ENCODE results near the gene CMTM4. TPM values are rescaled to one million over a fixed set of nuclear protein-coding genes. Genes with fewer than 3 reads are reported as not detected.
"Not testable (repeated sequence)": the region's sequence is repeated elsewhere in the genome, so short reads cannot be mapped to it uniquely, and the experiment has no call there.

Gene CMTM4
- total RNA-seq, 4 donors from 2014 or later: 12.7 to 21.2 (median 17.2) TPM

- TF ChIP-seq CTCF (IDR thresholded peaks at IDR 0.05) (no peak), POLR2AphosphoS5 (IDR thresholded peaks at IDR 0.05) (no peak), POLR2A (IDR thresholded peaks at IDR 0.05) (no peak), EP300 (IDR thresholded peaks at IDR 0.05) (no peak)
- no peak overlapping the region for H3K27ac ChIP-seq
- no peaks in the 10 kb centered on the region for H3K4me1 ChIP-seq
- ATAC-seq: no peak
- no peaks in the 10 kb centered on the region for H3K27me3 ChIP-seq
- H3K4me3 ChIP-seq: no peak overlapping the region
- 65 to 67% methylated on average over 5 to 6 of the region's 6 CpGs for WGBS, 2 donors (ENCODE audit: low coverage in 1 of 2)
- H3K9me3 ChIP-seq: no peaks in the 10 kb centered on the region
- no peaks in the 10 kb centered on the region for H3K36me3 ChIP-seq
Measured at GRCh38 chr16:66668777-66669444, 27.6 kb downstream of the CMTM4 start.

- Histone ChIP-seq H3K27ac (no peak overlapping the region), H3K27me3 (no peaks in the 10 kb centered on the region), H3K9me3 (no peaks in the 10 kb centered on the region), H3K4me3 (no peak overlapping the region), H3K4me1 (peaks cover 0 to 1% (median 0%) of the 10 kb centered on the region in 3 donors), H3K36me3 (no peaks in the 10 kb centered on the region)
- TF ChIP-seq POLR2A (IDR thresholded peaks at IDR 0.05): no peak
- TF ChIP-seq CTCF (IDR thresholded peaks at IDR 0.05): no peak
- TF ChIP-seq POLR2AphosphoS5 (IDR thresholded peaks at IDR 0.05): no peak
- TF ChIP-seq EP300 (IDR thresholded peaks at IDR 0.05): no peak
- ATAC-seq: no peak
- WGBS, 2 donors (ENCODE audit: low coverage in 1 of 2): 100% methylated on average over 1 of the region's 1 CpG; no CpG with 5 or more reads in 1 of the 2 donors
Measured at GRCh38 chr16:66667944-66668343, 28.6 kb downstream of the CMTM4 start.

DNA sequence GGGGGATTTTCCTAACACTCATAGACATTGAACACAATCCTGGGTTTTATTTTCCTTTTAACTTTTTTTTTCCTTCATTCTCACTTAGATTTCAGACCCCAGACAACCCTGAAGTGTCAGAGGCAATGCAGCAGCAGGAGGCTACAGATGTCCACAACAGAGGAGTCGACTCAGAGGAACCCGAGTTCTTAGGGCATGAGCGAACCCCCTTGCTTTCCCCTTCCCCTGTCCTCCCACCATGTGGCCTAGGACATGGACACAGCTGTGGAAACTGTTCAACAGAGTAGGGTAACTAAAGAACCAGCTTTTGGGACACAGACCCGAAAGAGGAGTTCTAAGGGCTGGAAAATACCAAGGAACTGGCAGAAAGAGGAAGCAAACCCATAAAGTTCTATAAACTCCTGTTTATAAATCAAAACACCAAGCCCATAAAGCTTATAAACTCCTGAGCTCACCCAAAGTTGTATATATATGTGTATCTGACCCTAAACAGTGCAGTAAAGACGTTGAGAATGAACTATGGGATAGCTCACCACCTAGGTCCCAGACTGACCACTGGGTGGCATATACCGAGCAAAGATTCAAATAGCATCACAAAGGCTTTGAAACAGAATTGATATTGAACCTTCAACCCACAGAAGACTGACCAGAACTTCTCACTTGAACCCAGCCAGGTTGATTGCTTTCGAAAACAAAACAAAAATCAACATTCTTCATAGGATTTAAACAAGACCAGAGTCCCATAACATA is 33.9 kb downstream of the CMTM4 start:
- WGBS, 2 donors (ENCODE audit: low coverage in 1 of 2): 37 to 43% methylated on average over 3 to 4 of the region's 7 CpGs
- Histone ChIP-seq H3K27ac (peak overlapping the region in 2 of 4 donors; percentile 14 to 76), H3K4me3 (no peak overlapping the region), H3K4me1 (peaks cover 0 to 32% (median 9%) of the 10 kb centered on the region in 3 donors), H3K9me3 (no peaks in the 10 kb centered on the region), H3K27me3 (no peaks in the 10 kb centered on the region), H3K36me3 (no peaks in the 10 kb centered on the region)
- no peak for ATAC-seq
- TF ChIP-seq POLR2A (IDR thresholded peaks at IDR 0.05) (no peak), EP300 (IDR thresholded peaks at IDR 0.05) (no peak), POLR2AphosphoS5 (IDR thresholded peaks at IDR 0.05) (no peak), CTCF (IDR thresholded peaks at IDR 0.05) (peak; percentile 11 to 52 (median 43))

GRCh38 chr16:66661671-66662346 is 34.7 kb downstream of the CMTM4 start:
- not testable (repeated sequence) for ATAC-seq

DNA sequence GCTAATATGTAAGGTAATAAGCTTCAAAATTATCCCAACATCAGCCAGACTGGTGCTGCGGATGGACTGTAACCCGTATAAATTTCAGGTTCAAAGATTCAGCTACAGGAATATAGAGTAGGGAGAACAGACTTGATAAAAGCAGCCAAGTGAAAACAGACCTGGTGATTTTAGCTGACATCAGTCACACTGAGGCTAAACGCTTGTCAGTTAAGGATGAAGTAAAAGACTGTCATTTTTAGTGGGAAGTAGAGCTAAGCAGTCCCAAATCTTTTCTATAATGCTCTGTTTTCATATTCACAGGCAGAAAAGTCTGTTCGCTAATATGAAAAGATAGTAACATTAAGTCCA is 35.4 kb downstream of the CMTM4 start:
- no peak for TF ChIP-seq EP300 (IDR thresholded peaks at IDR 0.05)
- TF ChIP-seq CTCF (IDR thresholded peaks at IDR 0.05): no peak
- TF ChIP-seq POLR2AphosphoS5 (IDR thresholded peaks at IDR 0.05): no peak
- no peak for TF ChIP-seq POLR2A (IDR thresholded peaks at IDR 0.05)
- Histone ChIP-seq H3K27me3 (no peaks in the 10 kb centered on the region), H3K4me3 (no peak overlapping the region), H3K4me1 (peaks cover 0 to 32% (median 9%) of the 10 kb centered on the region in 3 donors), H3K36me3 (no peaks in the 10 kb centered on the region), H3K27ac (peak overlapping the region in 3 of 4 donors; percentile 67 to 76 (median 67)), H3K9me3 (no peaks in the 10 kb centered on the region)
- no peak for ATAC-seq
- WGBS, 2 donors (ENCODE audit: low coverage in 1 of 2): 53 to 64% methylated on average over 4 of the region's 4 CpGs

More at GRCh38 chr16:66661671-66662346, 34.7 kb downstream of the CMTM4 start:
- peaks cover 0 to 32% (median 9%) of the 10 kb centered on the region in 3 donors for H3K4me1 ChIP-seq
- H3K27me3 ChIP-seq, H3K9me3 ChIP-seq, H3K36me3 ChIP-seq, H3K4me3 ChIP-seq: not testable (repeated sequence)
- WGBS, 2 donors (ENCODE audit: low coverage in 1 of 2): 75 to 94% methylated on average over 2 to 6 of the region's 6 CpGs
- peak overlapping the region in 3 of 4 donors; percentile 67 to 76 (median 67) for H3K27ac ChIP-seq

Measured in gastroesophageal sphincter (tissue), 4 donors.